Mucosa of rectum (tissue), 2 donors: ENCODE data around the gene WASF2.

ENCODE experiments used
- H3K27ac ChIP-seq, 2 donors: one replicate each; pipeline ENCODE4 v1.7.0; 2013; ENCODE audit warnings: inconsistent platforms in 2 of 2, low read depth in 2 of 2, low read length in 2 of 2
- H3K27me3 ChIP-seq, 2 donors: one replicate each; pipeline ENCODE4 v1.7.0; 2013; ENCODE audit warnings: low read length in 2 of 2; ENCODE audit not compliant: control insufficient read depth in 2 of 2, insufficient read depth in 2 of 2
- H3K36me3 ChIP-seq, 2 donors: one replicate each; pipeline ENCODE4 v1.7.0; 2013; ENCODE audit warnings: low read length in 2 of 2; ENCODE audit not compliant: control insufficient read depth in 2 of 2, insufficient read depth in 2 of 2
- H3K4me1 ChIP-seq, 2 donors: one replicate each; pipeline ENCODE4 v1.7.0; 2013; ENCODE audit warnings: low read length in 2 of 2, mild to moderate bottlenecking in 1 of 2; ENCODE audit not compliant: control insufficient read depth in 2 of 2, insufficient read depth in 2 of 2
- H3K4me3 ChIP-seq, 2 donors: one replicate each; pipeline ENCODE4 v1.7.0; 2013; ENCODE audit warnings: low read length in 2 of 2
- H3K9ac ChIP-seq, 2 donors: one replicate each; pipeline ENCODE4 v1.7.0; 2013; ENCODE audit warnings: low read length in 2 of 2, low read depth in 1 of 2, mild to moderate bottlenecking in 1 of 2
- H3K9me3 ChIP-seq, 2 donors: one replicate each; pipeline ENCODE4 v1.7.0; 2013; ENCODE audit warnings: low read length in 2 of 2; ENCODE audit not compliant: control insufficient read depth in 2 of 2
- donor health status: healthy.
- donor health status: Normal muscosa, but diverticular disease.

WASF2 gene

DNA sequence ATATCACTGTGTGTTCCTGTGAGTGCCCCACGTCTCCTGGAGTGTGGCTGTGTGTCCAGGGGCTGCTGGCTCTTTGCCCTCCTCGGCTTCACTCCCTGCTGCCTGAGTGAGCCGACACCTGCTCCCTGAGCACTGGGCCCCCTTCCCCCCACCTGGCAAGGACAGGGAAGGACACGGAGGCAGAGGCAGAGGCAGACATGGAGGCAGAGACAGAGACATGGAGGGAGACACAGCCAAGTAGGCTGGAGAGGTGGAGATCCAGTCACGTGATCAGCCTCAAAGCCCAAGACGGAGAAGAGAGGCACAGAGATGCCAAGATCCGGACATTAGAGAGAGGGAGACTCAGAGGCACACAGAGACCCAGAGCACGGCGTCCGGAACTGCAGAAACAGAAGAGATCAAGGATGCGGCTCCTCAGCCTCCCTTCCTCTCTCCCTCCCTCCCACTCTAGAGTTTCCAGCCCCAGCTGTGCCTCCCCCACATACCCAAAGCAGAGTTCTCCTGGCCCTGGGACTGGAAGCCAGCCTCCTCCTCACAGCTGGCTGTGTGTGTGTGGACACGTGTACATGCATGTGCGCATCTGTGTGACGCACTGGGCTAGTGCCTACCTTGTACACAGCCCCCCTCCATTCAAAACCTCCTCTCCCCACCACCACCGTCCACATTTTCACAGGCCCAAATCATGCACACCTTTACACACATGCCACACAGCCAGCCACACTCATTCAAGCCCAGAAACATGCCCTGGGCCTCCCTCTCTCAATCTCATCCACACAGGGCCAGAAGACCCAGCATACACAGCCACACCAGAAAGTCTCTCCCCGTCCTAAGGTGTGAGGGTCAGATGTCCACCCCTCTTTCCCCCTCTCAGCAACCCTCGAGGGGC lies 39.1 kb upstream of the WASF2 start:
- Histone ChIP-seq H3K9ac (peak overlapping the region; percentile 78 to 81), H3K4me1 (peaks cover 41 to 45% of the 10 kb centered on the region in 2 donors), H3K9me3 (no peaks in the 10 kb centered on the region), H3K36me3 (no peaks in the 10 kb centered on the region), H3K27ac (peak overlapping the region; percentile 90 to 91), H3K27me3 (no peaks in the 10 kb centered on the region), H3K4me3 (peak overlapping the region; percentile 63 to 77)

DNA sequence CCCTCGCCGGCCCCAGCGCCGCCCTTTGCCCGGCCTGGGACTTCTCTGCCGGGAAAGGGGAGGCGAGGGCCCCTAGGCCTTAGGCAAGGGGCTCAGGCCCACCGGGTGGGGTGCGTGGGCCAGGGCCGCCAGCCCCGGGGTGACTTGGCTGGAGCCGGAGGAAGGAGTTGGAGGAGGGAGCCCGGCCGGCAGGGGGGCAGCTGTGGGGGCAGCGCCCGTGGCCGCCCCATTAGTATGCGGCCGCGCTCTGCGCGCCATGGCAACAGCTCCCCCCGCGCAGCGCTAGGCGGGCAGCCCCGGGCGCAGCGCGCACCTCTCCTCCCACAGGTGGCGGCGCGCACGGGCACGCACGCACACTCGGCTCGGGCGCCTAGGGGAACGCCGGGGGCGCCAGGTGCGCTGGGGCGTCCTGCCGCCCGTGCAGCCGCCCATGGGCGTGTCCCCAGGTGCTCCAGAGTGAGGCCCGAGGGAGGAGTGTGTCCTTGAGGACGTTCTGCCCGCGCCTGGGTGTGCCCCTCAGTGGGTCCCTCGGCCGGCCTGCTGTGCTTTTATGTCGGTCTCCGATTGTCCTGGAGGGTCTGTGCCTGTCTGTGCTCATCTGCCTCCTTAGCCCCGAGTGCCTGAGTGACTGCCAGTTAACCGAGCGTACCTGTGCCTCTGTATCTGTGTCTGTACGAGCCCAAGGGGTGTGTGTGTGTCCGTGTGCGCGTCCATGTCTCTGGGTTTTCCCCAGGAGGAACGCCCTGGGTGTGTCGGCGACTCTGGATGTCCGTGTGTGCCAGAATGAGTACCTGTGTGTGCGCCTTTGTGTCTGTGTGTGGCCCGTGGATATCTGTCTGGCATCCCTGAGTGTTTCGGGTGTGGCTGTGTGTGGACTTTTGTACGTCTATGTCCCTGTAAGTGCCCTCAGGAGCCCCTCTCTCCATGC lies 38.2 kb upstream of the WASF2 start:
- H3K4me1 ChIP-seq, result peaks cover 41 to 50% of the 10 kb centered on the region in 2 donors
- peak overlapping the region; percentile 90 to 91 for H3K27ac ChIP-seq
- H3K4me3 ChIP-seq, result peak overlapping the region; percentile 63 to 77
- H3K9ac ChIP-seq, result peak overlapping the region; percentile 78 to 81
- no peaks in the 10 kb centered on the region for H3K9me3 ChIP-seq
- no peaks in the 10 kb centered on the region for H3K27me3 ChIP-seq
- no peaks in the 10 kb centered on the region for H3K36me3 ChIP-seq

DNA sequence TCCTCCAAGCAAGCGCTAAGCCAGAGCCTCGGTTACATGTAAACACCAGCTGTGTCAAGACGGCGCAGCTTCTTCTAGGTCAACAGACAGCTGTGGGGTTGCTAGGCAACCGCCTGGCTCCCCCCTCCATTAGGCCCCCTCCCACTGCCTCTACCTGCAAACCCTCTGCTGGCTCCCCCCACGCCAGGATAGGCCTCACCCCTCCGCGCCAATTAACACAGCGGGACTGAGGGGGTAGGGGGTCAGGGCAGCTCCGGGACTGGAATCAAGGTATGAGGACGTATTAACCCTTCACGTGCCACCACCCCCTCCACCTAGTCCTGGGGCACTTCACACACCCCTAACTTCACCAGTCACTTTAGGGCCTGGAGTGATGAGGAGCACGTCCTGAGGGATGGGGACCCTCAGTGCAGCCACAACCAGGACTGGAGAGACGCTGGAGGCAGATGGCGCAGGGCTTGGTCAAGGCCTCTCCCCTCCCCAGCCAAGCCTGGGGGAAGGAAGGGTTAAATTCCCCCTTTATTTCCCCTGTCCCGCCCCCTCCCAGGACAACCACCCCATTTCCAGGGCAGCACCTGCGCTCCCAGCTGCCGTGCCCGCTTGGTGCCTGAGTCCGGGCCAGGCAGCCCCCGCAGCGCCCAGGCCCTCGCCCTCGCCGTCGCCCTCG lies 37.4 kb upstream of the WASF2 start:
- H3K4me3 ChIP-seq, result peak overlapping the region; percentile 63 to 77
- peak overlapping the region; percentile 90 to 91 for H3K27ac ChIP-seq
- no peaks in the 10 kb centered on the region for H3K9me3 ChIP-seq
- no peaks in the 10 kb centered on the region for H3K36me3 ChIP-seq
- H3K4me1 ChIP-seq, result peaks cover 46 to 58% of the 10 kb centered on the region in 2 donors
- H3K27me3 ChIP-seq, result no peaks in the 10 kb centered on the region
- peak overlapping the region; percentile 56 to 81 for H3K9ac ChIP-seq

DNA sequence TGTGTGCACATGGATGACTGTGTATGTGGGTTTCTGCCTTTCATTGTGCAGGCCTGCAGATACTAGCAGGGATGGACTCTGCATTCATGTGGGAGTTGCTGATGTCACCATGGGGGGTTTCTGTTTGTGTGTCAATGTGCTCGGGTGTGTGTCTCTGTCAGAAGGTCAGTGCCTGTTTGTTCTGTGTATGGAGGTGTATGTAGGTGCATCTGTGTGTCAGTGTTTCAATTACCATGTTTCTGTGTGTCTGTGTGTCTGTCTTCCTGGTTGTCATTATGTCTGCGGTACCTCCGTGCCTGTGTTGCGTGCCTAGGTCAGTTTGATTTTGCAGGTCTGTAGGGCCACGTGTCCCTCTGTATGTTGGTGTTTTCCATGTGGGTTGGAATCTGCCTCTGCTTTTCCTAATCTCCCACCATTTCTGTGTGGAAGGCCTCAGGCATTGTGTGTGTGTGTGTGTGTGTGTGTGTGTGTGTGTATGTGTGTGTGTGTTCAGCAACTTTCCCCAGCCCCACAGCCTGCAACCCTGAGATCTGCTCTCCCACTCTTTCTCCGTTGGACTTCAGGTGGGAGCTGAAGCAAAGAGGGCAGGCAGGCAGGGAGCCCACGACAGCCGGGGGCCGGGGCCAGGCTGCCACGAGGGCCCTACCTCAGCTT lies 36.7 kb upstream of the WASF2 start:
- Histone ChIP-seq H3K9me3 (no peaks in the 10 kb centered on the region), H3K27me3 (no peaks in the 10 kb centered on the region), H3K9ac (peak overlapping the region; percentile 56 to 81), H3K27ac (peak overlapping the region; percentile 54 to 90), H3K4me1 (peaks cover 47 to 65% of the 10 kb centered on the region in 2 donors), H3K36me3 (no peaks in the 10 kb centered on the region), H3K4me3 (peak overlapping the region; percentile 46 to 63)

DNA sequence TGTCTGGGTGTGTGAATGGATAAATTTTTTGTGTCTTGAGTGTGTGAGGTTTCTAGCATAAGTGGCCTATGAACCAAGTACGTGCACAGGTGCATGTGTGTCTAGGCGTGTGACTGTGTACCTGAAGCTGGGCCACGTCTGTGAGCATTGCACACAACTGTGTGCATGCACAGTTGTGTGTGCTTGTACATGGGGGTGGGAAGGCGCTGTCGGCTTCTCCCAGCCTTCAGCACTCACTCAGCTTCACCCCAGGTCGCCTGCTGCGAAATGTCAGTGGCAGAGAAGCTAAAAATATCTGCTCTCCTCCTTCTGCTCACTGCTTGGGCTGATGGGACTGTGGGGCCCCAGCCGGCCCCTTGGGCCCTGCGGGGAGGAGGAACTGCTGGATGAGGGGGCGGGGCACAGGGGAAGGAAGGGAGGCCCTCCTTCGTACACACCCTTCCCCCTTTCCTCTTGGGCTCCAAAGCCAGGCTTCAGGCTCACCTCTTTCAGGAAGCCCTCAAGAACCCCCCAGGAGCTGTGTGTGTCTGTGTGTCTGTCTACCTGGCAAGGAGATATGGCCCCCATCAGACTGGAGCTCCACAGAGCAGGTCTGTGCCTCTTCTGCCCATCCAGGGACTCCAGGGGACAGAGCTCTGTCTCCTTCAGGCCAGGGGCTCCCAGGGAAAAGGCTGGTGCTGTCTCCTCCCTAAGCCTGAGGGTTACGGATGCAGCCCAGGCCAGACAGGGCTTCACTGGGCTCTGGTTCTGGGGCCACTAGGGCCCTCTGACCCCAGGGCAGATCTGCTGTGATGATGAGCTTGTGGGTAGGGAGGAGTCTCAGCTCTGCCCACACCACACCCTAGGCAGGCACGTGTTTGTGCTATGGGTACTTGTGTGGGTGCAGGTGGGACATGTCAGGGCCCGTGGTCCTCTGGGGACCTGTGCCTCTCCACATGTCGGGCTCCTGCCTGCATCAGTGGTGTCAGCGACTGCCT lies 35.6 kb upstream of the WASF2 start:
- H3K4me3 ChIP-seq, result peak overlapping the region; percentile 24 to 34
- peak overlapping the region; percentile 50 to 90 for H3K27ac ChIP-seq

DNA sequence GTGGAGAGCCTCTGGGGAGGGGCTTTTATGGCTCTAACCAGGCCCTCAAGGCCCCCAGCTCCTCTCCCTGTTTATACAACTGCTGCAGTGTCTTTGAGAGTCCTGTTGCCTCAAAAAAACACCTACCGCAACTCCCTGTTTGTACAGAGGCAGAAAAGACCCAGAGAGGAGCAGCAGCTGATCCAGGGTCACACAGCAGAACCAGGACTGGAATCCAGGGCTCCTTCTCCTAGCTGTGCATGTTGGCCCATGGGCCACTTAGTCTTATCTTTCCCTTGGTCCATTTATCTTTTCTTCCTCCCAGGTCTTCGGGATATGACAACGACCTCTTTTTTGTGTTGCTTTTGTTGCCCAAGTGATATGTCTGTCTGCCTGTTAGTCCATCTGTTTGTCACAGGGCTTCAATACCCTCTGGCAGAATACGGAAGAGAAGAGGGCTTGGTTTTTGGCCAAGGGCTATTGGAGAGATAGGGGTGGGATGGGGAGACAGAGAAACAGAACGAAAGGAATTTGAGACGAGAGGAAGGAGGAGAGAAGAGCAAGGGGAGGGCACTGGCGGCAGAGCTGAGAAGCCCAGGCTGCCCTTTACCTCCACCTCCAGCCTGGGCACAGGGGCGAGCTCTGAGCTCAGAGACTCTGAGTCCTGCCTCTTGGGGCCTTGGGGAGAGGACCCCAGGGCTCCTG lies 33.5 kb upstream of the WASF2 start:
- no peaks in the 10 kb centered on the region for H3K9me3 ChIP-seq
- no peak overlapping the region for H3K9ac ChIP-seq
- no peaks in the 10 kb centered on the region for H3K36me3 ChIP-seq
- peaks cover 60 to 87% of the 10 kb centered on the region in 2 donors for H3K4me1 ChIP-seq
- H3K27ac ChIP-seq, result peak overlapping the region in 1 of 2 donors; percentile 43
- H3K27me3 ChIP-seq, result no peaks in the 10 kb centered on the region
- no peak overlapping the region for H3K4me3 ChIP-seq

More for the DNA sequence above, 35.6 kb upstream of the WASF2 start:
- no peaks in the 10 kb centered on the region for H3K36me3 ChIP-seq
- peaks cover 58 to 76% of the 10 kb centered on the region in 2 donors for H3K4me1 ChIP-seq
- H3K27me3 ChIP-seq, result no peaks in the 10 kb centered on the region
- H3K9me3 ChIP-seq, result no peaks in the 10 kb centered on the region
- peak overlapping the region; percentile 41 to 58 for H3K9ac ChIP-seq

DNA sequence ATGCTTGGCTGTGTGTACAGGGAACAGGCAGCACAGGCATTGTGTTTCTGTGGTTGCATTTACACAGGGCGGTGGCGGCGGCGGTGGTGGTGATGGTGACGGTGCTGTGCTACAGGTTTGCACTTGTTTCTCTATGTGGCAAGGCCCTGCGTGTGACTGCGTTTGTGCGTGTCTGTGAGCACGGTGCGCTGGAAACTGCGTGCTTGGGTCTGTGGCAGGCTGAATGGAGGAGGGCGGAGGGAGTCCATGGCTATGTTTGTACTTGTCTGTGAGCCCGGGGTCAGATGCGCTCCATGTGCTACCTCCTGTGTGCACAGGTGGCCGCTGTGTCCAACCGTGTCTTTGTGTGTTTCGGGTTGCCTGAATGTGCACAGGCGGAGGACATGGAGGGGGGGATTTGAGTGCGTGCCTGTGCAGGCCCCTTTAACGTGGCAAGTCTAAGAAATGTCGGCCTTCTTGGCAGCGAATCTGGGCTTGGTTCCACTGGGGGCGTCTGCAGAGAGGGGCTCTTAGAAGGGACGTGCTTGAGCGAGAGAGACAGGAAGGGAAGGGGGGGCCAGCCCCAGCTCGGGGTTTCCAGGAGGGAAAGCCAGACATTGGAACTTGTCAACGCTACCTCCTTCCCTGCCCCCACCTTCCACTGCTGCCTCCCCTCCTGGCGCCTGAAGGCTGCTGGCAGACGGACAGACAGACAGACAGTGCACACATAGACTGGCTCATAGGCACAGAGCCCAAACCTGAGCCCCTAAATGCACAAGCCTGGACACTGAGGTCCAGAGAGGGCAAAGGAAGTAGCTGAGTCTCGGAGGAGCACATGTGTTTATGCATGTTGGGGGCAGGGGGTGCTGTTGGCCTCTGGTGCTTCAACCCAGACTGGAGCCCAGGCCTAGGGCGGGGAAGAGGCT lies 32.7 kb upstream of the WASF2 start:
- Histone ChIP-seq H3K4me1 (peaks cover 59 to 88% of the 10 kb centered on the region in 2 donors), H3K27ac (peak overlapping the region in 1 of 2 donors; percentile 43), H3K36me3 (no peaks in the 10 kb centered on the region), H3K9me3 (no peaks in the 10 kb centered on the region), H3K4me3 (no peak overlapping the region), H3K9ac (peak overlapping the region; percentile 8 to 50), H3K27me3 (no peaks in the 10 kb centered on the region)
